HepG2 (cell line): Measurements from ENCODE around the gene UPK1A. TPM values are rescaled to one million over a fixed set of nuclear protein-coding genes. Genes with fewer than 3 reads are reported as not detected.

Source experiments
- ATAC-seq: fragments of 200-7000 bp; cut with Tn5 transposase; 3 replicates; pipeline ENCODE4 v1.9.1; 2020; ENCODE audit warnings: mild to moderate bottlenecking, moderate library complexity
- BruUV-seq: library from RNA; stranded (reverse); fragments of 400-500 nt; replicated peaks from 2 replicates; lab custom pipeline; 2021; lab: Mats Ljungman, UMichigan
- CTCF ChIA-PET: fragments of 300-600 bp; formaldehyde crosslinking; extraction: SDS; loops from one replicate; lab custom pipeline; 2021; ENCODE audit warnings: low total read pairs, inconsistent platforms, low intra/inter-chr PET ratio; lab: Yijun Ruan, JAX
- POLR2A ChIA-PET: fragments of 350-600 bp; sonication (Branson Sonifier 250); formaldehyde crosslinking; loops from one replicate; lab custom pipeline; 2020; ENCODE audit warnings: antibody characterized with exemption, inconsistent platforms; lab: Yijun Ruan, JAX
- DNase-seq: peaks from one replicate; pipeline ENCODE4 v3.0.0-alpha.2; 2015; ENCODE audit warnings: low spot score
- FAIRE-seq: peaks from 3 replicates; lab custom pipeline; 2011; peaks lifted over from hg19 to GRCh38; lab: Jason Lieb, UNC
- H2AFZ ChIP-seq: one replicate; pipeline ENCODE4 v1.6.1; 2011; ENCODE audit warnings: low read length, inconsistent platforms
- H3K27ac ChIP-seq: fragments of 300-600 bp; 3 replicates; pipeline ENCODE4 v1.8.0; 2011; ENCODE audit warnings: mixed run types, mild to moderate bottlenecking, mixed read lengths, low read length, inconsistent platforms; ENCODE audit not compliant: insufficient read depth; ENCODE audit errors: extremely low read length
- H3K27me3 ChIP-seq, 2 experiments: fragments of 200-600 bp in 1 of 2; 2 replicates in 1 of 2; 3 replicates in 1 of 2; pipeline versions ENCODE4 v1.6.0 to v1.8.0; 2011; ENCODE audit warnings: low read length in 2 of 2, mild to moderate bottlenecking in 2 of 2, moderate library complexity in 2 of 2, inconsistent platforms in 1 of 2; ENCODE audit not compliant: insufficient read depth in 2 of 2, control insufficient read depth in 1 of 2
- H3K36me3 ChIP-seq, 2 experiments: fragments of 200-600 bp in 1 of 2; replicated peaks in 1 of 2; 2 replicates in 1 of 2; 3 replicates in 1 of 2; pipeline versions ENCODE4 v1.5.1 to v1.8.0; 2011; ENCODE audit warnings: low read length in 2 of 2, inconsistent platforms in 1 of 2; ENCODE audit not compliant: insufficient read depth in 2 of 2, control insufficient read depth in 1 of 2
- H3K4me1 ChIP-seq: 2 replicates; pipeline ENCODE4 v1.5.1; 2012; ENCODE audit warnings: low read length, inconsistent platforms; ENCODE audit not compliant: insufficient read depth
- H3K4me2 ChIP-seq: 2 replicates; pipeline ENCODE4 v1.6.0; 2011; ENCODE audit warnings: low read depth, low read length, inconsistent platforms
- H3K4me3 ChIP-seq, 3 experiments: fragments of 200-600 bp in 1 of 3; sonication (generic), shearing (Covaris generic) in 1 of 3; replicated peaks in 1 of 3; 2 replicates each; pipeline ENCODE4 v1.5.1; 2011 to 2016; ENCODE audit warnings: low read length in 3 of 3, inconsistent platforms in 2 of 3, low read depth in 2 of 3, mild to moderate bottlenecking in 2 of 3, control low read depth in 1 of 3, mixed read lengths in 1 of 3; ENCODE audit not compliant: insufficient read depth in 1 of 3
- H3K79me2 ChIP-seq: one replicate; pipeline ENCODE4 v1.6.1; 2011; ENCODE audit warnings: low read length, inconsistent platforms; ENCODE audit not compliant: insufficient read depth
- H3K9ac ChIP-seq: 2 replicates; pipeline ENCODE4 v1.6.0; 2011; ENCODE audit warnings: mild to moderate bottlenecking, low read depth, low read length, inconsistent platforms; ENCODE audit not compliant: insufficient read depth
- H3K9me3 ChIP-seq: 2 replicates; pipeline ENCODE4 v1.5.1; 2012; ENCODE audit warnings: mild to moderate bottlenecking, low read length
- H4K20me1 ChIP-seq: 2 replicates; pipeline ENCODE4 v1.6.0; 2011; ENCODE audit warnings: inconsistent platforms, mild to moderate bottlenecking, low read length, moderate library complexity; ENCODE audit not compliant: insufficient read depth
- CBX1 ChIP-seq: IDR thresholded peaks from one replicate; pipeline ENCODE4 v1.6.1; 2016; ENCODE audit warnings: antibody characterized with exemption, low read depth
- JUND ChIP-seq: sonication (generic); formaldehyde crosslinking; IDR thresholded peaks from 2 replicates; pipeline ENCODE4 v1.8.0; 2022; ENCODE audit warnings: mild to moderate bottlenecking, missing genetic modification reagents
- MYNN ChIP-seq: sonication (generic); formaldehyde crosslinking; IDR thresholded peaks from 2 replicates; pipeline ENCODE4 v1.4.0; 2020; ENCODE audit warnings: mild to moderate bottlenecking, low read depth, missing genetic modification reagents
- PHF21A ChIP-seq: sonication (generic); formaldehyde crosslinking; IDR thresholded peaks from 2 replicates; pipeline ENCODE4 v1.5.0; 2020; ENCODE audit warnings: mild to moderate bottlenecking, missing genetic modification reagents
- SMARCE1 ChIP-seq: fragments of 450-650 bp; IDR thresholded peaks from 2 replicates; pipeline ENCODE4 v1.6.1; 2017; ENCODE audit warnings: borderline replicate concordance
- SMYD3 ChIP-seq: sonication (generic); formaldehyde crosslinking; IDR thresholded peaks from 2 replicates; pipeline ENCODE4 v1.8.1; 2023; ENCODE audit warnings: mild to moderate bottlenecking, missing genetic modification reagents
- ZBTB7A ChIP-seq: sonication (generic); formaldehyde crosslinking; IDR thresholded peaks from 2 replicates; pipeline ENCODE4 v1.8.0; 2022; ENCODE audit warnings: mild to moderate bottlenecking, missing genetic modification reagents
- ZNF431 ChIP-seq: sonication (generic); formaldehyde crosslinking; IDR thresholded peaks from 2 replicates; pipeline ENCODE4 v1.9.0; 2022; ENCODE audit warnings: missing genetic modification reagents, low read depth, mild to moderate bottlenecking, borderline replicate concordance
- ZNF619 ChIP-seq: sonication (generic); formaldehyde crosslinking; IDR thresholded peaks from 2 replicates; pipeline ENCODE4 v1.4.0; 2020; ENCODE audit warnings: mild to moderate bottlenecking, missing genetic modification reagents
- WGBS: methylation state at CpG from one replicate; pipeline ENCODE4 v1.1.6; 2017; ENCODE audit warnings: low lambda C conversion rate; 5-methylcytosine and 5-hydroxymethylcytosine counted together
- in situ Hi-C: cut with HindIII; loops from 2 replicates; pipeline ENCODE4 v1.10.0; 2017; ENCODE audit warnings: low pct_unique_long_range_greater_than_20kb; ENCODE audit not compliant: extremely low pct_ligation_motif_present
- intact Hi-C: fragments of 100-400 bp; cut with micrococcal nuclease; formaldehyde crosslinking; loops from one replicate; pipeline ENCODE4 v1.10.0; 2022; ENCODE audit not compliant: unreplicated experiment
- polyA plus RNA-seq, 8 experiments: library from polyadenylated mRNA; depleted of rRNA in 3 of 8; stranded (reverse) in 7 of 8; unstranded in 1 of 8; fragments of >200 nt; fragmentation: Illumina TruSeq in 4 of 8; extraction: Trizol in 4 of 8; gene quantifications; 2 replicates each; pipeline versions ENCODE4 v1.2.1 to v1.2.3, GENCODE V29; 2011 to 2016; ENCODE audit warnings: low read depth in 4 of 8, missing spikeins in 1 of 8, mixed read lengths in 1 of 8; ENCODE audit not compliant: insufficient read depth in 1 of 8
- total RNA-seq, 5 experiments: library from RNA; depleted of rRNA; stranded (reverse); fragments of >200 nt; fragmentation: Illumina TruSeq; extraction: Trizol; gene quantifications; 2 replicates each; pipeline ENCODE4 v1.2.3, GENCODE V29; 2016; ENCODE audit warnings: low read depth in 1 of 5
- TF ChIP-seq, protein P1 (sequence below): sonication (generic); formaldehyde crosslinking; IDR thresholded peaks from 2 replicates; pipeline ENCODE4 v1.4.0; 2020; ENCODE audit warnings: missing genetic modification reagents
- TF ChIP-seq, protein P2 (sequence below): sonication (generic); formaldehyde crosslinking; IDR thresholded peaks from 2 replicates; pipeline ENCODE4 v1.5.0; 2020; ENCODE audit warnings: missing genetic modification reagents
- TF ChIP-seq, protein P3 (sequence below): sonication (generic); formaldehyde crosslinking; IDR thresholded peaks from 2 replicates; pipeline ENCODE4 v1.5.0; 2020; ENCODE audit warnings: mild to moderate bottlenecking, missing genetic modification reagents

UPK1A gene
- total and polyA plus RNA-seq, 2 of the 13 experiments (the other 11 are each of a cell fraction or from before 2014, with no cell fraction given): 2.9 TPM; not detected in 1

DNA sequence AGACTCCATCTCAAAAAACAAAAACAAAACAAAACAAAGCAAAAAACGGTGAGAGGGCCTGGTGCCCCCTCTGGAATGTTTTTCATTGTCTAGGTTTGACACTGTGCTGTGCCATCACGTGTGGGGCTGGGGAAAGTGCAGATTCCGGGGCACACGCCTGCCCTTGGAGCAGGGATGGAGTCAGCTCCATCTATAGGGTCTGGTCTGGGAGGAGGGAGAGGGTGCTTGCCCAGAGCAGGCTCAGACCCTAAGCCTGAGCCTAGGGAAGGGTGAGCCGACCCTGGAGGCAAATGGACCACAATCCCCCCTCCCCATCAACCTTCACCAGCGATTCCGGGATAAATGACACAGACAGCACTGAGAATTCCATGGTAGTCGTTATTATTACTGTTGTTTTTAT, 27.1 kb downstream of the UPK1A start:
- WGBS: under 1% methylated on average over 7 of the region's 8 CpGs
- POLR2A ChIA-PET: interaction anchor here (1.6 kb wide), 1 partner anchor 49 kb away, joined by 4 read pairs; no protein-coding TSS in a partner anchor

DNA sequence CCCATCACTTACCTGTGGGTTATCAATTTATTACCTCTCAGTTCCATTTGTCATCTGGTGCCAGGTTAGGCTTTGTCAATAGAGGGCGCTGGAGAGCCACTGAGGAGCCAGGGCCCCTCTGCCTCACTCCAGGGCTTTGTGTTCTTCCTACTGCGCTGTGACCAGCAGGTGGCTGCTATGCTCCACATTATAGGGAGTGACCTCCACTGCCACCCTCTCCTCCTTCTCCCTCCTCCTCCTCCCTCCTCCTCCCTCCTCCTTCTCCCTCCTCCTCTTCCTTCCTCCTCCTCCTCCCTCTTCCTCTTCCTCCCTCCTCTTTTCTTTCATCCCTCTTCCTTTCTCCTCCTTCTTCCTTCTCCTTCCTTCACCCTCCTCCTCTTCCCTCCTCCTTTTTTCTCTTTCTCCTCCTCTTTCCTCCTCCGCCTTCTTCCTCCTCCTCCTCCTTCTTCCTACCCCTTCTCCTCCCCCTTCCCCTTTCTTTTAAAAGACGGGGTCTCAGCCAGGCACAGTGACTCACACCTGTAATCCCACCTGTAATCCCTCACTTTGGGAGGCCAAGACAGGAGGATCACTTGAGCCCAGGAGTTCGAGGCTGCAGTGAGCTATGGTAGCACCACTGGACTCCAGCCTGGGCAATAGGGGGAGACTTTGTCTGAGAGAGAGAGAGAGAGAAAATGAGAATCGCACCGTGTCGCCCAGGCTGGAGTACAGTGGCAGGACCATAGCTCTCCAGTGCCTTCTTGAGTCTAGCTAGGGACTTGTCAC, 27.7 kb downstream of the UPK1A start:
- CTCF ChIA-PET: interaction anchor here (0.6 to 6.1 kb wide), 11 partner anchors 8 to 237 kb away, joined by 3 to 201 read pairs (median 5); partner anchors contain the start of gene KMT2B
- 36% methylated on average over 8 of the region's 8 CpGs for WGBS
- TF ChIP-seq, protein P1, sequence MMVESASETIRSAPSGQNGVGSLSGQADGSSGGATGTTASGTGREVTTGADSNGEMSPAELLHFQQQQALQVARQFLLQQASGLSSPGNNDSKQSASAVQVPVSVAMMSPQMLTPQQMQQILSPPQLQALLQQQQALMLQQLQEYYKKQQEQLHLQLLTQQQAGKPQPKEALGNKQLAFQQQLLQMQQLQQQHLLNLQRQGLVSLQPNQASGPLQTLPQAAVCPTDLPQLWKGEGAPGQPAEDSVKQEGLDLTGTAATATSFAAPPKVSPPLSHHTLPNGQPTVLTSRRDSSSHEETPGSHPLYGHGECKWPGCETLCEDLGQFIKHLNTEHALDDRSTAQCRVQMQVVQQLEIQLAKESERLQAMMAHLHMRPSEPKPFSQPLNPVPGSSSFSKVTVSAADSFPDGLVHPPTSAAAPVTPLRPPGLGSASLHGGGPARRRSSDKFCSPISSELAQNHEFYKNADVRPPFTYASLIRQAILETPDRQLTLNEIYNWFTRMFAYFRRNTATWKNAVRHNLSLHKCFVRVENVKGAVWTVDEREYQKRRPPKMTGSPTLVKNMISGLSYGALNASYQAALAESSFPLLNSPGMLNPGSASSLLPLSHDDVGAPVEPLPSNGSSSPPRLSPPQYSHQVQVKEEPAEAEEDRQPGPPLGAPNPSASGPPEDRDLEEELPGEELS: no peak
- TF ChIP-seq SMYD3 (CRISPR knock-in tag) (no peak), ZBTB7A (CRISPR knock-in tag) (no peak), ZNF619 (CRISPR knock-in tag) (no peak), CBX1 (peak; percentile 52), MYNN (CRISPR knock-in tag) (no peak)
- TF ChIP-seq, protein P2, sequence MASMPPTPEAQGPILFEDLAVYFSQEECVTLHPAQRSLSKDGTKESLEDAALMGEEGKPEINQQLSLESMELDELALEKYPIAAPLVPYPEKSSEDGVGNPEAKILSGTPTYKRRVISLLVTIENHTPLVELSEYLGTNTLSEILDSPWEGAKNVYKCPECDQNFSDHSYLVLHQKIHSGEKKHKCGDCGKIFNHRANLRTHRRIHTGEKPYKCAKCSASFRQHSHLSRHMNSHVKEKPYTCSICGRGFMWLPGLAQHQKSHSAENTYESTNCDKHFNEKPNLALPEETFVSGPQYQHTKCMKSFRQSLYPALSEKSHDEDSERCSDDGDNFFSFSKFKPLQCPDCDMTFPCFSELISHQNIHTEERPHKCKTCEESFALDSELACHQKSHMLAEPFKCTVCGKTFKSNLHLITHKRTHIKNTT (CRISPR knock-in tag): no peak
- TF ChIP-seq, protein P3, sequence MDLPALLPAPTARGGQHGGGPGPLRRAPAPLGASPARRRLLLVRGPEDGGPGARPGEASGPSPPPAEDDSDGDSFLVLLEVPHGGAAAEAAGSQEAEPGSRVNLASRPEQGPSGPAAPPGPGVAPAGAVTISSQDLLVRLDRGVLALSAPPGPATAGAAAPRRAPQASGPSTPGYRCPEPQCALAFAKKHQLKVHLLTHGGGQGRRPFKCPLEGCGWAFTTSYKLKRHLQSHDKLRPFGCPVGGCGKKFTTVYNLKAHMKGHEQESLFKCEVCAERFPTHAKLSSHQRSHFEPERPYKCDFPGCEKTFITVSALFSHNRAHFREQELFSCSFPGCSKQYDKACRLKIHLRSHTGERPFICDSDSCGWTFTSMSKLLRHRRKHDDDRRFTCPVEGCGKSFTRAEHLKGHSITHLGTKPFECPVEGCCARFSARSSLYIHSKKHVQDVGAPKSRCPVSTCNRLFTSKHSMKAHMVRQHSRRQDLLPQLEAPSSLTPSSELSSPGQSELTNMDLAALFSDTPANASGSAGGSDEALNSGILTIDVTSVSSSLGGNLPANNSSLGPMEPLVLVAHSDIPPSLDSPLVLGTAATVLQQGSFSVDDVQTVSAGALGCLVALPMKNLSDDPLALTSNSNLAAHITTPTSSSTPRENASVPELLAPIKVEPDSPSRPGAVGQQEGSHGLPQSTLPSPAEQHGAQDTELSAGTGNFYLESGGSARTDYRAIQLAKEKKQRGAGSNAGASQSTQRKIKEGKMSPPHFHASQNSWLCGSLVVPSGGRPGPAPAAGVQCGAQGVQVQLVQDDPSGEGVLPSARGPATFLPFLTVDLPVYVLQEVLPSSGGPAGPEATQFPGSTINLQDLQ: no peak

More for the DNA sequence above, 27.1 kb downstream of the UPK1A start:
- CTCF ChIA-PET: interaction anchor here (0.6 to 6.1 kb wide), 11 partner anchors 9 to 238 kb away, joined by 3 to 201 read pairs (median 5); partner anchors contain the start of gene KMT2B
- ATAC-seq: peak; percentile 18; the same call in 2 of the 3 replicates
- Histone ChIP-seq H3K36me3 (no peaks in the 10 kb centered on the region), H3K9ac (no peak overlapping the region), H4K20me1 (no peaks in the 10 kb centered on the region), H3K4me2 (no peak overlapping the region), H3K27ac (no peak overlapping the region), H2AFZ (no peak overlapping the region), H3K4me3 (no peak overlapping the region), H3K79me2 (no peaks in the 10 kb centered on the region), H3K27me3 (no peaks in the 10 kb centered on the region), H3K9me3 (no peaks in the 10 kb centered on the region), H3K4me1 (peaks cover 32% of the 10 kb centered on the region)
- intact Hi-C loops (loop anchor here (10.0 kb wide), 2 partner anchors 51 to 121 kb away; partner anchors contain the start of genes IGFLR1, LIN37, PRODH2 and PSENEN), in situ Hi-C loops (loop anchor here (10.0 kb wide), 1 partner anchor 121 kb away; the partner anchor contains the start of gene PRODH2)
- TF ChIP-seq PHF21A (CRISPR knock-in tag) (no peak), SMARCE1 (no peak), JUND (CRISPR knock-in tag) (no peak), ZNF431 (0 out of 2 replicates have a peak, but pooled peaks have one; percentile 23)
- BruUV-seq: no TSS peak
- no peak for FAIRE-seq
- DNase-seq: no peak

More for the DNA sequence above, 27.7 kb downstream of the UPK1A start:
- H3K36me3 ChIP-seq: no peaks in the 10 kb centered on the region
- H3K9me3 ChIP-seq: no peaks in the 10 kb centered on the region
- H3K4me3 ChIP-seq: no peak overlapping the region
- H3K27me3 ChIP-seq: no peaks in the 10 kb centered on the region
- no peaks in the 10 kb centered on the region for H3K79me2 ChIP-seq
- H3K9ac ChIP-seq: no peak overlapping the region
- FAIRE-seq (peak; percentile 94), DNase-seq (peak; percentile 81), ATAC-seq (peak; percentile 96)
- intact Hi-C loops (loop anchor here (1.0 to 10.0 kb wide), 3 partner anchors 22 to 121 kb away; partner anchors contain the start of genes IGFLR1, LIN37, PRODH2 and PSENEN), in situ Hi-C loops (loop anchor here (10.0 kb wide), 1 partner anchor 121 kb away; the partner anchor contains the start of gene PRODH2)
- peaks cover 32% of the 10 kb centered on the region for H3K4me1 ChIP-seq
- no peak overlapping the region for H3K27ac ChIP-seq
- no peaks in the 10 kb centered on the region for H4K20me1 ChIP-seq
- no TSS peak for BruUV-seq
- H3K4me2 ChIP-seq: no peak overlapping the region
- H2AFZ ChIP-seq: no peak overlapping the region
- POLR2A ChIA-PET: interaction anchor here (0.9 kb wide), 1 partner anchor 126 kb away, joined by 5 read pairs; no protein-coding TSS in a partner anchor
